SU-DHL-6 (cell line): ENCODE results near the gene ZNF593OS.

ENCODE experiments used
- CTCF ChIP-seq: fragments of 200-600 bp; sonication (generic); IDR thresholded peaks from one replicate; pipeline ENCODE4 v1.5.1; 2017; ENCODE audit warnings: antibody characterized with exemption, mild to moderate bottlenecking, low read length, moderate library complexity; ENCODE audit not compliant: insufficient read depth, poor library complexity, severe bottlenecking
- EZH2phosphoT487 ChIP-seq: fragments of 200-600 bp; sonication (generic), shearing (Covaris generic); conservative IDR thresholded peaks from 2 replicates; pipeline ENCODE4 v1.6.1; 2018; ENCODE audit warnings: mild to moderate bottlenecking, antibody characterized with exemption, low read length, moderate library complexity, mixed read lengths

GRCh38 chr1:26189751-26190275 is 18.2 kb upstream of the ZNF593OS start:
- TF ChIP-seq CTCF, result no peak
- TF ChIP-seq EZH2phosphoT487, result no peak
